ENCODE measurements around the gene SHISAL2A. TPM values are rescaled to one million over a fixed set of nuclear protein-coding genes. Genes with fewer than 3 reads are reported as not detected.
A peak's percentile ranks its signal among the peaks of the same experiment; 100 is the strongest.

SHISAL2A gene
- polyA plus RNA-seq, 1 donor from 2014 or later = not detected

- Histone ChIP-seq H3K27ac (ENCODE audit: low read length) (no peak within 1 kb of the TSS), H3K4me2 (ENCODE audit: low read length) (no peak within 1 kb of the TSS), H2AFZ (ENCODE audit: low read depth, low read length) (no peak within 1 kb of the TSS), H3K9me2 (ENCODE audit: insufficient read depth, low read length) (no peaks in the 10 kb centered on the region), H3F3A (ENCODE audit: insufficient read depth, low read length, poor library complexity, severe bottlenecking) (no peaks in the 10 kb centered on the region), H3K4me3 (ENCODE audit: low read length) (peak within 1 kb of the TSS; percentile 23), H3K9ac (ENCODE audit: low read length) (no peak within 1 kb of the TSS), H3K27me3 (ENCODE audit: insufficient read depth, low read depth, low read length) (peaks cover 7% of the 10 kb centered on the region), H4K20me1 (ENCODE audit: insufficient read depth) (no peaks in the 10 kb centered on the region), H3K9me3 (ENCODE audit: low read length) (no peaks in the 10 kb centered on the region), H3K79me2 (replicated peaks; ENCODE audit: insufficient read depth, low read length) (no peaks in the 10 kb centered on the region), H3K36me3 (ENCODE audit: insufficient read depth, low read length) (no peaks in the 10 kb centered on the region)
- no peak for TF ChIP-seq MXI1 (conservative IDR thresholded peaks at IDR 0.05; ENCODE audit: poor library complexity, severe bottlenecking)
- TF ChIP-seq, protein P1, sequence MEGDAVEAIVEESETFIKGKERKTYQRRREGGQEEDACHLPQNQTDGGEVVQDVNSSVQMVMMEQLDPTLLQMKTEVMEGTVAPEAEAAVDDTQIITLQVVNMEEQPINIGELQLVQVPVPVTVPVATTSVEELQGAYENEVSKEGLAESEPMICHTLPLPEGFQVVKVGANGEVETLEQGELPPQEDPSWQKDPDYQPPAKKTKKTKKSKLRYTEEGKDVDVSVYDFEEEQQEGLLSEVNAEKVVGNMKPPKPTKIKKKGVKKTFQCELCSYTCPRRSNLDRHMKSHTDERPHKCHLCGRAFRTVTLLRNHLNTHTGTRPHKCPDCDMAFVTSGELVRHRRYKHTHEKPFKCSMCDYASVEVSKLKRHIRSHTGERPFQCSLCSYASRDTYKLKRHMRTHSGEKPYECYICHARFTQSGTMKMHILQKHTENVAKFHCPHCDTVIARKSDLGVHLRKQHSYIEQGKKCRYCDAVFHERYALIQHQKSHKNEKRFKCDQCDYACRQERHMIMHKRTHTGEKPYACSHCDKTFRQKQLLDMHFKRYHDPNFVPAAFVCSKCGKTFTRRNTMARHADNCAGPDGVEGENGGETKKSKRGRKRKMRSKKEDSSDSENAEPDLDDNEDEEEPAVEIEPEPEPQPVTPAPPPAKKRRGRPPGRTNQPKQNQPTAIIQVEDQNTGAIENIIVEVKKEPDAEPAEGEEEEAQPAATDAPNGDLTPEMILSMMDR (IDR thresholded peaks at IDR 0.05; ENCODE audit: poor library complexity, severe bottlenecking) = no peak
- TF ChIP-seq EZH2 (IDR thresholded peaks at IDR 0.05; ENCODE audit: borderline replicate concordance, insufficient read depth, low read length, poor library complexity, severe bottlenecking) = no peak
- TF ChIP-seq SMC3 (conservative IDR thresholded peaks at IDR 0.05; ENCODE audit: poor library complexity) = no peak
- TF ChIP-seq RAD21 (conservative IDR thresholded peaks at IDR 0.05) = no peak
- TF ChIP-seq, protein P2, sequence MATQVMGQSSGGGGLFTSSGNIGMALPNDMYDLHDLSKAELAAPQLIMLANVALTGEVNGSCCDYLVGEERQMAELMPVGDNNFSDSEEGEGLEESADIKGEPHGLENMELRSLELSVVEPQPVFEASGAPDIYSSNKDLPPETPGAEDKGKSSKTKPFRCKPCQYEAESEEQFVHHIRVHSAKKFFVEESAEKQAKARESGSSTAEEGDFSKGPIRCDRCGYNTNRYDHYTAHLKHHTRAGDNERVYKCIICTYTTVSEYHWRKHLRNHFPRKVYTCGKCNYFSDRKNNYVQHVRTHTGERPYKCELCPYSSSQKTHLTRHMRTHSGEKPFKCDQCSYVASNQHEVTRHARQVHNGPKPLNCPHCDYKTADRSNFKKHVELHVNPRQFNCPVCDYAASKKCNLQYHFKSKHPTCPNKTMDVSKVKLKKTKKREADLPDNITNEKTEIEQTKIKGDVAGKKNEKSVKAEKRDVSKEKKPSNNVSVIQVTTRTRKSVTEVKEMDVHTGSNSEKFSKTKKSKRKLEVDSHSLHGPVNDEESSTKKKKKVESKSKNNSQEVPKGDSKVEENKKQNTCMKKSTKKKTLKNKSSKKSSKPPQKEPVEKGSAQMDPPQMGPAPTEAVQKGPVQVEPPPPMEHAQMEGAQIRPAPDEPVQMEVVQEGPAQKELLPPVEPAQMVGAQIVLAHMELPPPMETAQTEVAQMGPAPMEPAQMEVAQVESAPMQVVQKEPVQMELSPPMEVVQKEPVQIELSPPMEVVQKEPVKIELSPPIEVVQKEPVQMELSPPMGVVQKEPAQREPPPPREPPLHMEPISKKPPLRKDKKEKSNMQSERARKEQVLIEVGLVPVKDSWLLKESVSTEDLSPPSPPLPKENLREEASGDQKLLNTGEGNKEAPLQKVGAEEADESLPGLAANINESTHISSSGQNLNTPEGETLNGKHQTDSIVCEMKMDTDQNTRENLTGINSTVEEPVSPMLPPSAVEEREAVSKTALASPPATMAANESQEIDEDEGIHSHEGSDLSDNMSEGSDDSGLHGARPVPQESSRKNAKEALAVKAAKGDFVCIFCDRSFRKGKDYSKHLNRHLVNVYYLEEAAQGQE (IDR thresholded peaks at IDR 0.05; ENCODE audit: borderline replicate concordance) = no peak
- no peak for TF ChIP-seq EP300 (conservative IDR thresholded peaks at IDR 0.05; ENCODE audit: poor library complexity, severe bottlenecking)
- TF ChIP-seq POLR2AphosphoS5 (IDR thresholded peaks at IDR 0.05) = no peak
- TF ChIP-seq TAF1 (IDR thresholded peaks at IDR 0.05; ENCODE audit: low read depth) = no peak
Measured at GRCh38 chr1:52601991-52602855, 30.7 kb upstream of the SHISAL2A start, which contains the start of gene GPX7. TSS of gene GPX7 (plus strand) at chr1:52602371. CDS start at chr1:52602410, 39 bp downstream.

DNA sequence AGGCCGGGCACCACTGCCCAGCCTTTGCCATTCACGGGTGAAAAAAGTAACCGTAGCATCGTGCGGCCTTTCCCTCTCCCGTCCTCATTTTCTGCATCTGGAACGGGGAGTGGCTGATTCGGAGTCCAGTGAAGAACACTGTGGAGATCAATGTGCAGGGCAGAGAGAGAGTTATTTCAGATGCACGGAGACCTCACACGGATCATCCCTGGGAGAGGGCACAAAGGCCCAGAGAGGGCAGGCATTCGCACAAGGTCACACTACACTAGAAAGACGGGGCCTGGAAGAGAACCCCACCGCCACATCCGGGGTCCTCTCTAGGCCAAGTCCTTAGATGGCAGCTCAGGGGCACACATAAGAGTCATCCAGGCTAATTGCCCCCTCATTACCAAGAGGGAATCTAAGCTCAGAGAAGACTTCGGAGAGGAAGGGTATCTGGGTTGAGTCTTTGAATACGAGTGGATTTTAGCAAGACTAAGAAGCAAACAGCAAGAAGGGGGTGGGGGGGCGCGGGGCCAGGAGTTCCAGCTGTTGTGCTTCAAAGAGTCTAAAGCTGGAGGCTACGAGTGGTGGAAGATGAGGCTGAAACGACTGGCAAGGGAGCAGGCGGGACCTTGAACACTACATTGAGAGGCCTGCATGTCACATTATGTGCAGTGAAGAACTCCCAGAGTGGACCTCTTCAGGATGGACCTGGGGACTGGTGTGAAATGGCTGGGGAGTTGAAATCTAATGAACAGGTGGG lies 29.9 kb upstream of the SHISAL2A start:
- no peaks in the 10 kb centered on the region for H4K20me1 ChIP-seq (ENCODE audit: insufficient read depth)
- H3K9ac ChIP-seq (ENCODE audit: low read length) = no peak overlapping the region
- no peak overlapping the region for H3K4me2 ChIP-seq (ENCODE audit: low read length)
- no peak overlapping the region for H3K27ac ChIP-seq (ENCODE audit: low read length)
- H3K9me3 ChIP-seq (ENCODE audit: low read length) = no peaks in the 10 kb centered on the region
- no peak for TF ChIP-seq TAF1 (IDR thresholded peaks at IDR 0.05; ENCODE audit: low read depth)
- TF ChIP-seq EP300 (conservative IDR thresholded peaks at IDR 0.05; ENCODE audit: poor library complexity, severe bottlenecking) = no peak
- no peak for TF ChIP-seq SMC3 (conservative IDR thresholded peaks at IDR 0.05; ENCODE audit: poor library complexity)
- no peaks in the 10 kb centered on the region for H3K79me2 ChIP-seq (replicated peaks; ENCODE audit: insufficient read depth, low read length)
- no peak overlapping the region for H2AFZ ChIP-seq (ENCODE audit: low read depth, low read length)
- peaks cover 7% of the 10 kb centered on the region for H3K27me3 ChIP-seq (ENCODE audit: insufficient read depth, low read depth, low read length)
- no peak overlapping the region for H3K4me3 ChIP-seq (ENCODE audit: low read length)
- H3K9me2 ChIP-seq (ENCODE audit: insufficient read depth, low read length) = no peaks in the 10 kb centered on the region
- no peaks in the 10 kb centered on the region for H3F3A ChIP-seq (ENCODE audit: insufficient read depth, low read length, poor library complexity, severe bottlenecking)
- no peaks in the 10 kb centered on the region for H3K36me3 ChIP-seq (ENCODE audit: insufficient read depth, low read length)
